GM12878 (cell line): ENCODE measurements around the gene CD7. TPM values are rescaled to one million over a fixed set of nuclear protein-coding genes. Genes with fewer than 3 reads are reported as not detected.

Experiments used
- CHD2 ChIP-seq: IDR thresholded peaks from 2 replicates; pipeline ENCODE4 v1.6.1; 2011; ENCODE audit warnings: low read depth, low read length, improper control_type of control experiment, borderline replicate concordance
- CREB1 ChIP-seq: IDR thresholded peaks from 2 replicates; pipeline ENCODE4 v1.6.1; 2012; ENCODE audit warnings: low read depth, mild to moderate bottlenecking, inconsistent platforms
- DPF2 ChIP-seq: fragments of 450-650 bp; IDR thresholded peaks from 2 replicates; pipeline ENCODE4 v1.6.1; 2017; ENCODE audit warnings: mild to moderate bottlenecking
- E2F4 ChIP-seq: IDR thresholded peaks from 2 replicates; pipeline ENCODE4 v1.6.1; 2012; ENCODE audit warnings: low read depth, low read length, improper control_type of control experiment
- EED ChIP-seq: sonication (generic); IDR thresholded peaks from 2 replicates; pipeline ENCODE4 v1.6.1; 2016; ENCODE audit warnings: antibody characterized with exemption, low read depth
- EP300 ChIP-seq, 2 experiments: fragments of 150-350 bp in 1 of 2; IDR thresholded peaks; 2 replicates each; pipeline ENCODE4 v1.6.1; 2011 to 2012; ENCODE audit warnings: low read depth in 2 of 2, low read length in 2 of 2, borderline replicate concordance in 1 of 2, improper control_type of control experiment in 1 of 2, inconsistent platforms in 1 of 2; ENCODE audit not compliant: control insufficient read depth in 1 of 2
- IKZF1 ChIP-seq: fragments of 450-650 bp; conservative IDR thresholded peaks from 2 replicates; pipeline ENCODE4 v1.6.1; 2017; ENCODE audit warnings: antibody characterized with exemption, mild to moderate bottlenecking
- KDM1A ChIP-seq: fragments of 200-600 bp; sonication (generic); IDR thresholded peaks from 2 replicates; pipeline ENCODE4 v1.6.1; 2016; ENCODE audit warnings: borderline replicate concordance
- MEF2B ChIP-seq: fragments of 450-650 bp; IDR thresholded peaks from 2 replicates; pipeline ENCODE4 v1.6.1; 2018; ENCODE audit warnings: mild to moderate bottlenecking, moderate library complexity; ENCODE audit not compliant: partially characterized antibody, poor library complexity, severe bottlenecking
- MYB ChIP-seq: fragments of 150-350 bp; IDR thresholded peaks from 2 replicates; pipeline ENCODE4 v1.6.1; 2014; ENCODE audit warnings: mild to moderate bottlenecking, low read depth, low read length, borderline replicate concordance
- RB1 ChIP-seq: fragments of 450-650 bp; formaldehyde crosslinking; IDR thresholded peaks from 2 replicates; pipeline ENCODE4 v1.6.1; 2017; ENCODE audit warnings: mild to moderate bottlenecking, borderline replicate concordance
- SIN3A ChIP-seq: IDR thresholded peaks from 2 replicates; pipeline ENCODE4 v1.6.1; 2012; ENCODE audit warnings: low read depth, low read length, improper control_type of control experiment
- SREBF2 ChIP-seq: IDR thresholded peaks from 2 replicates; pipeline ENCODE4 v1.6.1; 2012; ENCODE audit warnings: mild to moderate bottlenecking, low read length
- SRF ChIP-seq, 2 experiments: IDR thresholded peaks; 2 replicates each; pipeline ENCODE4 v1.6.1; 2011; ENCODE audit warnings: low read depth in 2 of 2, low read length in 2 of 2, mild to moderate bottlenecking in 1 of 2, moderate library complexity in 1 of 2
- STAT3 ChIP-seq: IDR thresholded peaks from 2 replicates; pipeline ENCODE4 v1.6.1; 2011; ENCODE audit warnings: low read depth, low read length, improper control_type of control experiment
- TAF1 ChIP-seq: IDR thresholded peaks from 2 replicates; pipeline ENCODE4 v1.6.1; 2011; ENCODE audit warnings: mild to moderate bottlenecking, low read depth, low read length, borderline replicate concordance
- TBL1XR1 ChIP-seq: IDR thresholded peaks from 2 replicates; pipeline ENCODE4 v1.6.1; 2012; ENCODE audit warnings: low read depth, low read length, improper control_type of control experiment
- TCF12 ChIP-seq: IDR thresholded peaks from 2 replicates; pipeline ENCODE4 v1.6.1; 2011; ENCODE audit warnings: low read depth, mild to moderate bottlenecking, low read length
- YBX1 ChIP-seq: fragments of 450-650 bp; IDR thresholded peaks from 2 replicates; pipeline ENCODE4 v1.6.1; 2016; ENCODE audit warnings: antibody characterized with exemption
- polyA plus RNA-seq, 11 experiments: library from polyadenylated mRNA; depleted of rRNA in 4 of 11; unstranded in 6 of 11; stranded (reverse) in 5 of 11; fragments of >200 nt; fragmentation: Nextera tagmentation in 4 of 11; fragmentation: Illumina TruSeq in 1 of 11; extraction: Ambion mirVana in 4 of 11; extraction: Trizol in 1 of 11; gene quantifications; 1 replicate in 1 of 11; 2 replicates in 10 of 11; pipeline versions ENCODE4 v1.2.1 to v1.2.3, GENCODE V29; 2011 to 2016; ENCODE audit warnings: inconsistent platforms in 2 of 11, missing spikeins in 2 of 11, low read depth in 1 of 11
- total RNA-seq, 4 experiments: library from RNA; depleted of rRNA in 3 of 4; stranded (reverse); fragments of >200 nt in 3 of 4; fragmentation: Illumina TruSeq in 1 of 4; extraction: Trizol in 1 of 4; gene quantifications; 2 replicates each; pipeline versions ENCODE4 v1.2.1 to v1.2.3, GENCODE V29; 2013 to 2021
- TF ChIP-seq, protein P1 (sequence below): IDR thresholded peaks from 2 replicates; pipeline ENCODE4 v1.6.1; 2011; ENCODE audit warnings: mild to moderate bottlenecking, low read depth, low read length, moderate library complexity; ENCODE audit not compliant: insufficient replicate concordance
- TF ChIP-seq, protein P2 (sequence below): IDR thresholded peaks from 2 replicates; pipeline ENCODE4 v1.6.1; 2012; ENCODE audit warnings: improper control_type of control experiment, low read depth, low read length; ENCODE audit not compliant: insufficient replicate concordance

CD7 gene
- total and polyA plus RNA-seq, 10 of the 15 experiments (the other 5 are each of a cell fraction or from before 2014, with no cell fraction given): 0.33 TPM; not detected in 9

DNA sequence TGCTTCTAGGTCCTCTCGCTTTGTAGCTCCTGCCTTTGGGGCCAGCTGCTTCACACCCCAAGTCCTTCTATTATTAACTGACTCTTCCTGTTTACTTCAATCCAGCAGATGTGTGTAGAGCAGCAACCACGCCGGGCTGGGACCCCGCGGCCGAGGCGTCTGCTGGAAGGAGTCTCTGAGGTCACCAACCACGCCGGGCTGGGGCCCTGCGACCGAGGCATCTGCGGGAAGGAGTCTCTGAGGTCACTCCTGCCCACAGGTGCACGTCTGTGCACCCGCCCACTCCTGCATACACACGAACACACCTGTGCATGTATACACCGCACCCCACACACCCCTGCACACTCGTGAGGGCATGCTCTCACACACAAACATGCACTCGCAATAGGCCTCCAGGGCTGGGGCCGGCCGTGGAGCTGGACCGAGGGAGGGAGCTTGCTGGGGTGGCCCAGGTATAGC, 33.9 kb upstream of the CD7 start (continued):
- TF ChIP-seq SREBF2 (no peak), SIN3A (no peak), CREB1 (peak; percentile 25; the same call in 1 of the 2 replicates), EP300 (IDR thresholded peaks at IDR 0.05; ENCODE audit: borderline replicate concordance in 1 of 2, control insufficient read depth in 1 of 2, low read depth in 2 of 2, low read length in 2 of 2) (peak; percentile 53 to 74; a peak in 2 of 4 replicates), TBL1XR1 (no peak), SRF (IDR thresholded peaks at IDR 0.05; ENCODE audit: low read depth in 2 of 2, low read length in 2 of 2) (no peak), TAF1 (no peak), EED (no peak), CHD2 (peak; percentile 49; the same call in 1 of the 2 replicates), MYB (no peak), IKZF1 (no peak; the same call in 1 of the 2 replicates), E2F4 (no peak), YBX1 (no peak), RB1 (no peak), MEF2B (no peak), KDM1A (no peak), DPF2 (no peak), STAT3 (no peak), TCF12 (peak; percentile 56; the same call in 1 of the 2 replicates)
- TF ChIP-seq, protein P1, sequence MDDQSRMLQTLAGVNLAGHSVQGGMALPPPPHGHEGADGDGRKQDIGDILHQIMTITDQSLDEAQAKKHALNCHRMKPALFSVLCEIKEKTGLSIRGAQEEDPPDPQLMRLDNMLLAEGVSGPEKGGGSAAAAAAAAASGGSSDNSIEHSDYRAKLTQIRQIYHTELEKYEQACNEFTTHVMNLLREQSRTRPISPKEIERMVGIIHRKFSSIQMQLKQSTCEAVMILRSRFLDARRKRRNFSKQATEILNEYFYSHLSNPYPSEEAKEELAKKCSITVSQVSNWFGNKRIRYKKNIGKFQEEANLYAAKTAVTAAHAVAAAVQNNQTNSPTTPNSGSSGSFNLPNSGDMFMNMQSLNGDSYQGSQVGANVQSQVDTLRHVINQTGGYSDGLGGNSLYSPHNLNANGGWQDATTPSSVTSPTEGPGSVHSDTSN: no peak
- TF ChIP-seq, protein P2, sequence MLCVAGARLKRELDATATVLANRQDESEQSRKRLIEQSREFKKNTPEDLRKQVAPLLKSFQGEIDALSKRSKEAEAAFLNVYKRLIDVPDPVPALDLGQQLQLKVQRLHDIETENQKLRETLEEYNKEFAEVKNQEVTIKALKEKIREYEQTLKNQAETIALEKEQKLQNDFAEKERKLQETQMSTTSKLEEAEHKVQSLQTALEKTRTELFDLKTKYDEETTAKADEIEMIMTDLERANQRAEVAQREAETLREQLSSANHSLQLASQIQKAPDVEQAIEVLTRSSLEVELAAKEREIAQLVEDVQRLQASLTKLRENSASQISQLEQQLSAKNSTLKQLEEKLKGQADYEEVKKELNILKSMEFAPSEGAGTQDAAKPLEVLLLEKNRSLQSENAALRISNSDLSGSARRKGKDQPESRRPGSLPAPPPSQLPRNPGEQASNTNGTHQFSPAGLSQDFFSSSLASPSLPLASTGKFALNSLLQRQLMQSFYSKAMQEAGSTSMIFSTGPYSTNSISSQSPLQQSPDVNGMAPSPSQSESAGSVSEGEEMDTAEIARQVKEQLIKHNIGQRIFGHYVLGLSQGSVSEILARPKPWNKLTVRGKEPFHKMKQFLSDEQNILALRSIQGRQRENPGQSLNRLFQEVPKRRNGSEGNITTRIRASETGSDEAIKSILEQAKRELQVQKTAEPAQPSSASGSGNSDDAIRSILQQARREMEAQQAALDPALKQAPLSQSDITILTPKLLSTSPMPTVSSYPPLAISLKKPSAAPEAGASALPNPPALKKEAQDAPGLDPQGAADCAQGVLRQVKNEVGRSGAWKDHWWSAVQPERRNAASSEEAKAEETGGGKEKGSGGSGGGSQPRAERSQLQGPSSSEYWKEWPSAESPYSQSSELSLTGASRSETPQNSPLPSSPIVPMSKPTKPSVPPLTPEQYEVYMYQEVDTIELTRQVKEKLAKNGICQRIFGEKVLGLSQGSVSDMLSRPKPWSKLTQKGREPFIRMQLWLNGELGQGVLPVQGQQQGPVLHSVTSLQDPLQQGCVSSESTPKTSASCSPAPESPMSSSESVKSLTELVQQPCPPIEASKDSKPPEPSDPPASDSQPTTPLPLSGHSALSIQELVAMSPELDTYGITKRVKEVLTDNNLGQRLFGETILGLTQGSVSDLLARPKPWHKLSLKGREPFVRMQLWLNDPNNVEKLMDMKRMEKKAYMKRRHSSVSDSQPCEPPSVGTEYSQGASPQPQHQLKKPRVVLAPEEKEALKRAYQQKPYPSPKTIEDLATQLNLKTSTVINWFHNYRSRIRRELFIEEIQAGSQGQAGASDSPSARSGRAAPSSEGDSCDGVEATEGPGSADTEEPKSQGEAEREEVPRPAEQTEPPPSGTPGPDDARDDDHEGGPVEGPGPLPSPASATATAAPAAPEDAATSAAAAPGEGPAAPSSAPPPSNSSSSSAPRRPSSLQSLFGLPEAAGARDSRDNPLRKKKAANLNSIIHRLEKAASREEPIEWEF: no peak
